Epithelial cell of prostate (primary cell): ENCODE data around the gene SLAMF6.
"Not testable (repeated sequence)": the region's sequence is repeated elsewhere in the genome, so short reads cannot be mapped to it uniquely, and the experiment has no call there.

ENCODE experiments used
- DNase-seq: peaks from one replicate; pipeline ENCODE4 v3.0.0-alpha.2; 2011; ENCODE audit warnings: low read depth, low spot score
- H3K27ac ChIP-seq: fragments of 450-650 bp; 2 replicates; pipeline ENCODE4 v1.5.1; 2017; ENCODE audit warnings: mild to moderate bottlenecking

The SLAMF6 gene

GRCh38 chr1:160544647-160545046 lies 21.6 kb upstream of the SLAMF6 start:
- H3K27ac ChIP-seq = no peak overlapping the region
- no peak for DNase-seq

GRCh38 chr1:160542303-160542945 lies 19.4 kb upstream of the SLAMF6 start:
- no peak for DNase-seq
- H3K27ac ChIP-seq = no peak overlapping the region

- H3K27ac ChIP-seq = no peak overlapping the region
- DNase-seq = no peak
Measured at GRCh38 chr1:160541622-160542302, 18.7 kb upstream of the SLAMF6 start.

- no peak overlapping the region for H3K27ac ChIP-seq
- DNase-seq = no peak
Measured at GRCh38 chr1:160540859-160541233, 17.8 kb upstream of the SLAMF6 start.

GRCh38 chr1:160539990-160540858 lies 17.2 kb upstream of the SLAMF6 start:
- DNase-seq = no peak
- no peak overlapping the region for H3K27ac ChIP-seq

GRCh38 chr1:160539684-160539989 lies 16.6 kb upstream of the SLAMF6 start:
- no peak overlapping the region for H3K27ac ChIP-seq
- no peak for DNase-seq

- DNase-seq = no peak
- no peak overlapping the region for H3K27ac ChIP-seq
Measured at GRCh38 chr1:160538985-160539651, 16.1 kb upstream of the SLAMF6 start.

- H3K27ac ChIP-seq = no peak overlapping the region
- DNase-seq = no peak
Measured at GRCh38 chr1:160537714-160538665, 14.9 kb upstream of the SLAMF6 start.

GRCh38 chr1:160534823-160535605 lies 12.0 kb upstream of the SLAMF6 start:
- H3K27ac ChIP-seq = no peak overlapping the region
- no peak for DNase-seq

GRCh38 chr1:160532557-160532813 lies 9.4 kb upstream of the SLAMF6 start:
- not testable (repeated sequence) for DNase-seq

GRCh38 chr1:160531809-160532556 lies 8.9 kb upstream of the SLAMF6 start:
- H3K27ac ChIP-seq, DNase-seq: not testable (repeated sequence)

More at GRCh38 chr1:160532557-160532813, 9.4 kb upstream of the SLAMF6 start:
- not testable (repeated sequence) for H3K27ac ChIP-seq

GRCh38 chr1:160529401-160529952 lies 6.4 kb upstream of the SLAMF6 start:
- H3K27ac ChIP-seq = not testable (repeated sequence)

GRCh38 chr1:160523789-160524188 lies 734 bp upstream of the SLAMF6 start:
- not testable (repeated sequence) for H3K27ac ChIP-seq, DNase-seq

More at GRCh38 chr1:160529401-160529952, 6.4 kb upstream of the SLAMF6 start:
- not testable (repeated sequence) for DNase-seq

- no peak for DNase-seq
- H3K27ac ChIP-seq = no peak overlapping the region
Measured at GRCh38 chr1:160522136-160522535, 919 bp downstream of the SLAMF6 start.

GRCh38 chr1:160521554-160521953 lies 1.5 kb downstream of the SLAMF6 start:
- H3K27ac ChIP-seq = no peak overlapping the region
- DNase-seq = no peak

GRCh38 chr1:160520999-160521398 lies 2.1 kb downstream of the SLAMF6 start:
- H3K27ac ChIP-seq = no peak overlapping the region
- DNase-seq = no peak

GRCh38 chr1:160520582-160520981 lies 2.5 kb downstream of the SLAMF6 start:
- DNase-seq = no peak
- H3K27ac ChIP-seq = peak overlapping the region; percentile 13
